NCI-H526 (cell line): ENCODE results near the gene TRAPPC8.
A peak's percentile ranks its signal among the peaks of the same experiment; 100 is the strongest.
"Not testable (repeated sequence)": the region's sequence is repeated elsewhere in the genome, so short reads cannot be mapped to it uniquely, and the experiment has no call there.

Source experiments
- DNase-seq, 2 experiments: peaks; one replicate each; lab custom pipeline; 2025; lab: John Stamatoyannopoulos, UW

TRAPPC8 gene

DNA sequence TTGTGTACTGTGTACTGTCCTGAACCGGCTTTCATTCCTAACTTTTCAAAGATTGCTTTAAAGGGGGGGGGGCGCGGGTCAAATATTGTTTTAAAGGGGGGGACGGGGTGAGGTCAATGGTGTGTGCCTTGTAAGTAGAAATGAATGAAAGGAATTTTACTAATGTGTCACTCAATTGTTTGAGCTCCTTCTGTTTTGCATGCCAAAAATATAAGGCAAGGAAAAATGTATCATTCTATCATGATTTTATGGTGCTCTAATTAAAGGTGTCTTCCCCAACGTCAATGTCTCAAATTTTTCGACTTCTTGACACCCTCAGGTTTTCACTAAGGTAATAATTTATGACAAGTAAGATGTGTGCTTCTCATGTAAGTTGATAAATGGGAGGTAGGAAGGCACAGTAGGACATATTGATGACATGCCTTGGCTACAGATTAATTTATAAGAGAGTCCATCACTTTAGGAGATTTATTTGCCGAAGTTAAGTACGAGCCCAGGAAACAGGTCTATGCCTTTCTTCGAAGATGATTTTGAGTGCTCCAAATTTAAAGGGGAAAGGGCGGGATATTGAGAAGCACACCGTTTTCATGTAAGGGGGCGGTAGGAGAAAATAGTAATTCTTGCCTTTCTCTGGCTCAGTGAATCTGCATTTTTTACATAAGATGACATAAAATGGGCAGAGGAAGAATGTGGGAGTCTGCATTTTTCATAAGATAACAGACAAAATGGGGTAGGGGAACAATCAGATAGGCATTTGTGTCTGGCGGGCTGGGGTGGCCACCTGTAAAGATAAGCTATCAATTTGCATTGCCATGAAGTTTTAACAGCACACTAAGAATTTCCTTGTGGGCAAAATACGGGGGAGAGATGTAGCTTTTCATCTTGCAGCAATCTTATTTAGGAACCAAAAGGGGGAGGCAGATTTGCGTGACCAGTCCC, 1.2 kb upstream of the TRAPPC8 start:
- DNase-seq: peak in 1 of 2 experiments; percentile 4

DNA sequence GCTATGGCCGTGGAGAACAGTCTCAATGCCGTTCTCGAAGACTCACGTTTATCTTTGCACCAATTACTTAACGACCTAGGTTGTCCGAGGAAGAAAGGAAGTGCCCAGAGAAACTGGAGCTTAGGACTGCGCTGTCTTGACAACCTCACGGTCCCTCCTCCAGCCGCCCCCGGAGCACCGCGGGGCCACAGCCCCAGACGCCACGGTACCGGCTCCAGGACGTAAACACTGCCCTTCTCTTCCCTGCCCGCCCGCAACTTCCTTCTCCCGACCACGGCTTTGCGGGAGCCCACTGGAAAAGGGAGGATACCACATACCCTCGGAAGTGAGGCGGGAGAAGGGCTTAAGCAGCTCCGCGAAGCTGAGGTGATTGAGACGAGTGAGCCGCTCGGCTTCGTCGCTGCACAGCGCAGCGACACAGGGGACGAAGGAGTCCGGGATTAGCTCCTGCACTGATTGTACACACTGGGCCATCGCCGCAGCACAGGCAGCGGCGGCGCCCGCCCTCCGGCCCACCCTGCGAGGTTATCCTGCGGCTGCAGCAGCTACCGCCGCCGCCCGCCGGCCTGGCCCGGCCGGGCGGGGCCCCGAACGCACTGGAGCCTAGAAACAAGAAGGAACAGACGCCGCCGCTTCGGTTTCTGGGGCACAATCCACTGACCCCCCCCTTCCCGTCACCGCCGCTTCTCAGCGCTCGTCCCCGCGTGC, 483 bp downstream of the TRAPPC8 start:
- peak in 1 of 2 experiments; percentile 49 for DNase-seq

DNA sequence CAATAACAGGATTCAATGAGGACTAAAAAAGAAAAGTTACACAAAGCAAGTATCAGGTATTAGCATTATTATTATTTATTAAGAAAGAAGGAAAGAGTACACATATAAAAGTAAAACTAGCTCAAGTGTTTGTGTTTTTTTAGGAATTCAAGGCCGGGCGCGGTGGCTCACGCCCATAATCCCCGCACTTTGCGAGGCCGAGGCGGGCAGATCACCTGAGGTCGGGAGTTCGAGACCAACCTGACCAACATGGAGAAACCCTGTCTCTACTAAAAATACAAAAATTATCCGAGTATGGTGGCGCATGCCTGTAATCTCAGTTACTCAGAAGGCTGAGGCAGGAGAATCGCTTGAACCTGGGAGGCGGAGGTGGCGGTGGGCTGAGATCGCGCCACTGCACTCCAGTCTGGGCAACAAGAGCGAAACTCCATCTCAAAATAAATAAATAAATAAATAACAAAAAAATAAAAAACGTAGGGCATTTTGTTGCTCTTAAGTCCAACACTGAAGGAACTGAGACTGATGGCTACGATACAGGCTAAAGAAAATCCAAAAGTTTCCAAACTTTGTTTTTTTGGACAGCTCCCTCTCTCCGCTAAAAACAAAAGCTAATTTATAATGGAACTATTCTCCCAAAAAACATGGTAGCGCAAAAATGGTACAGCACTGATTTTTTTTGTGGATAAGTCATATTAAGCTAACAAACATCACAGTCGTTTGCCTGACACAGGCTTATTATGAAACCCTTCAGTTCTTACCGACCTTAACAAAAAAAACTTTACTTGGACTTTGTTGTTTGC, 1.7 kb downstream of the TRAPPC8 start:
- no peak for DNase-seq

- not testable (repeated sequence) for DNase-seq
These were observed 8.2 kb downstream of the TRAPPC8 start for GRCh38 chr18:31934773-31935172.

DNA sequence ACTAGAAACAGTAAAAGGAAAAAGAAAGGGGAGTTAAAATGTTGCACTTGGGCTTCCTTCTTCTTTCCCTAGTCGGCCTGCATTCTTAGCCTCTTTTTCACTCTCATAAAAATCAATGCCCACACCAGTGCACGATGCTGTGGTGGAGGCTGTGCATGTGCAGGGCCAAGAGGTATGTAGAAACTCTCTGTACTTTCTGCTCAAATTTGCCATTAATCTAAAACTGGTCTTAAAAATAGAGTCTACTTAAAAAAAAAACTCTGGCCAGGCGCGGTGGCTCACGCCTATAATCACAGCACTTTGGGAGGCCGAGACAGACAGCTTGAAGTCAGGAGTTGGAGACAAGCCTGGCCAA, 11.1 kb downstream of the TRAPPC8 start:
- DNase-seq: no peak

DNA sequence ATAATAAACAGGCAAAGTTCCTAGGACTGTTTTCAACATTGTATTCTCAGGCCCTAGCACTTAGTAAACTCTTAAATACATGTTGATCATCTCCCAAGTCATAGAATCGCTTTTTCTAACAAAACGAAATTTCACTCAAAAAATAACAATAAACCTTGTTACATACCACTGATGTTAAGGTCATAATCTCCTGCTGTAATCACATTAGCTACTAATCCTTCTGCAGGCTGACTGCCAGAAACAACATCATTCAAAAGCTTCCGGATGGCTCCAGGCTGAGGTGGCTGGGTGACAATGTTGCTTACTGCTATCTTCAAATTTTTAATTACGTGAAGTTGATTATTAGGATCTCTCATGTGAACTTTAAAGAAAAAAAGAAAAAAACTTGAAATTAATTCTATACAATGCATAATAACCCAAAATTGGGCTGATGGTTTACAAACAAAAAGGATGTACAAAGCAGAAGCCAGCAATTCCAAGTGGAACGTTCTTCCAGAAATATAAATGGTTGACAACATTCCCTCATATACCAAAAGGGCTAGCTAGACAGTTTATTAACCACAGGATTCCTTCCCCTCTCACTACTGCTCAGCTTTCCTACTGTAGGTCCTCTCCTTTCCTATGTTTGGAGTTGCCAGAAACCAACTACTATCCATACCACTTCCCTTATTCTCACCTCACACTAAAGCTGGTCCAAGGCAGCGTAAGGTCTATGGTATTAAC, 11.6 kb downstream of the TRAPPC8 start:
- DNase-seq: no peak

GRCh38 chr18:31929273-31929672, 13.7 kb downstream of the TRAPPC8 start:
- DNase-seq: no peak

GRCh38 chr18:31926988-31927387, 15.9 kb downstream of the TRAPPC8 start:
- not testable (repeated sequence) for DNase-seq

GRCh38 chr18:31920277-31920676, 22.7 kb downstream of the TRAPPC8 start:
- no peak for DNase-seq

DNA sequence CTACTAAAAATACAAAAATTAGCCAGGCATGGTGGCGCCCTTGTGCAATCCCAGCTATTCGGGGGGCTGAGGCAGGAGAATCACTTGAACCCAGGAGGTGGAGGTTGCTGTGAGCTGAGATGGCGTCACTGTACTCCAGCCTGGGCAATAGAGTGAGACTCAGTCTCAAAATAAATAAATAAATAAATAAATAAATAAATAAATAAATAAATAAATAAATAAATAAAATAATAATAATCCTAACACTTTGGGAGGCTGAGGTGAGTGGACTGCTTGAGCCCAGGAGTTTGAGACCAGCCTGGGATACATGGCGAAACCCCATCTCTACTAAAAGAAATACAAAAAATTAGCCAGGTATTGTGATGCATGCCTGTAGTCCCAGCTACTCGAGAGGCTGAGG, 23.6 kb downstream of the TRAPPC8 start:
- DNase-seq: not testable (repeated sequence)

DNA sequence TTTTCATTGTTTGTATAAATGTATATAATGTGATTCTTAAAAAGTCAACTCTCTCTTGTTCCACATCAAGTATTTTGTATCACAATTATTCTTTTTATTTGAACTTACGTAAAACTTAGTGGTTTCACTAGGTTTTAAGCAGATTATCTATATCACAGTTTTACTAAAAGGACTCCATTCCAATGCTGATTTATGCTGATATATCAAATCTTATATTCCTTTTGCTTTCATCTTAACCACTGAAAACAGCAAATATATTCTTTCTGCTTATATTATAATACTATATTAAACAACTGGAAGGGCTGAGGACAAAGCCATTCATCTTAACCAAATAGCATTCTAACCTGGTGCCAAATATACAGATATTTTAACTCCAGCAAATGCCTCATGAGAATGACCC, 24.2 kb downstream of the TRAPPC8 start:
- DNase-seq: no peak

GRCh38 chr18:31901063-31901462, 41.9 kb downstream of the TRAPPC8 start:
- DNase-seq: no peak

DNA sequence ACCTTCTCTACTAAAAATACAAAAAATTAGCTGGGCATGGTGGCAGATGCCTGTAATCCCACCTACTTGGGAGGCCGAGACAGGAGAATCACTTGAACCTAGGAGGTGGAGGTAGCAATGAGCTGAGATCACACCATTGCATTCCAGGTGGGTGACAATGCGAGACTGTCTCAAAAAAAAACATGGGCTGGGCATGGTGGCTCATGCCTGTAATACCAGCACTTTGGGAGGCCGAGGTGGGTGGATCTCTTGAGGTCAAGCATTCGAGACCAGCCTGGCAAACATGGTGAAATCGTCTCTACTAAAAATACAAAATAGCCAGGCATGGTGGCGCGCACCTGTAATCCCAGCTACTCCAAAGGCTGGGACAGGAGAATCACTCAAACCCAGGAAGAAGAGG, 43.2 kb downstream of the TRAPPC8 start:
- not testable (repeated sequence) for DNase-seq

- no peak for DNase-seq
These were observed 50.0 kb downstream of the TRAPPC8 start for GRCh38 chr18:31892936-31893335.

DNA sequence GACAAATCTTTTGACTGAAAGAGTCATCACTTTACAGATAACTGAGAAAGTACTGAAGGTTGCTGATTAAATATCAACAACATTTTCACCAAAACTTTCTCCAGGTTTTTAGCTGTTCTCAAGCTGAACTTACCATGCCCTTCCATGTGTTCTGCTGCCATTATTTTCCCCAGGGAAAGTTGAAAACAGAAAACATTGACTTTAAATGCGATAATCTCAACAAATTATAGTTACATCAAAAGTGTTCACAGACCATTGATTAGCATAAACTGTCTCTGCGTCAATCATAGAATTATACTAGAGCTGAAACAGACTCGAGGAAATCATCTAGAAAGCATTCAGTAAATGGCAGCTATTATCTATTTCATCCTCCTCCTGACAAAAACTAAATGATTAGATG, 51.4 kb downstream of the TRAPPC8 start:
- no peak for DNase-seq

- no peak for DNase-seq
These were observed 58.9 kb downstream of the TRAPPC8 start for GRCh38 chr18:31884020-31884419.

DNA sequence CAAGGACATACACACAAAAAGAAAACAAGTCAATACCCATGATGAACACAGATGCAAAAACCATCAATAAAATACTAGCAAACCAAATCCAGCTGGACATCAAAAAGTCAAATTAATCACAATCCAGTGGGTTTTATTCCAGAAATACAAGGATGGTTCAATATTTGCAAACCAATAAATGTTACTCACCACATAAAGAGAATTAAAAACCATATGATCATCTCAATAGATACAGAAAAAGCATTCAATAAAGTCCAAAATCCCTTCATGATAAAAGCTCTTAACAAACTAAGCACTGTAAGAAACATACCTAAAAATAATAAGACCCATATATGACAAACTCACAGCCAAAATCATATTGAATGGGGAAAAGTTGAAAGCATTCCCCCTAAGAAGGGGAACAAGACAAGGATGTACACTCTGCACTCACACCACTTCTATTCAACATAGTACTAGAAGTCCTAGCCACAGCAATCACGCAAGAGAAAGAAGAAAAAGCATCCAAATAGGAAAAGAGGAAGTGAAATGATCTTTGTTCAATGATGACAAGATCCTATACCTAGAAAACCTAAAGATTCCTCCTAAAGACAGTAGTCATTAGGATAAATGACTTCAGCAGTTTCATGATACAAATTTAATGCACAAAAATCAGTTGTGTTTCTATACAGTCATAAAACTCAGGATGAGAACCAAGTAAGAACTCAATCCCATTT, 62.6 kb downstream of the TRAPPC8 start:
- no peak for DNase-seq

GRCh38 chr18:31878358-31878757, 64.6 kb downstream of the TRAPPC8 start:
- no peak for DNase-seq

GRCh38 chr18:31877900-31878299, 65.0 kb downstream of the TRAPPC8 start:
- DNase-seq: no peak

DNA sequence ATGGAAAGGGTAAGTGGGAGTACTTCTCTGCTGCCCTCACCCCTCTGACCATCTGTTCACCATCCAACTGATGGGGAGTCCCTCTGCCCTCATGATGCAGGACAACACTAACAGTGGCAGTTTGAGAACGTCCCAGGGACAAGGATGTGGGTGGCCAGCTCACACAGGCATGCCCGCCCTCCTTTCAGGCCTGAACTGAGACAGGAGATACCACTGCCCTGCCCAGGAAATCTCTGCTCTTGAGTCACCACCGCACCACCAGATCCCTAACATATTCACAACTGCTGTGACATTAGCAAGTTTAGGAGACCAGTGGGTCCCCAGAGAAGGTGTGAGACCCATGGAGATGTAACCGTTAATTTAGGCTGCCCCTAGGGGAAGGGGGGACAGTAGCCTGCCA, 66.2 kb downstream of the TRAPPC8 start:
- DNase-seq: no peak

DNA sequence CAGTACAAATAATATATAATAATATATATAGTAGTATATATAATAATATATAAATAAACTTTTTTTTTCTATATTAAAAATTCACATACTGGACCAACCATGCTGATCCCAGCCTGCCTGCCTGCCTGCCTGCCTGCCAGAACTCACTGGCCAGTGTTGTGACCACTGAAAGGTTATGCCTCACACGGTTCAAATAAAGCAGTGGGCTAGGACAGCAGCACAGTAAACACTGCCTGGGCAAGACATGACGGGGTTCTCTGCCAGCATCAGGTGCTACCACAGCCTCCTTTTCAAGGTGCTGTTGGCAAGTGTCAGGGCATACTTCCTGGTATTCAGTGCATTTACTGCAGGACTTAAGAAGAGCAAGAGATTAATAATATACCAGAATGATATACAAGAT, 67.6 kb downstream of the TRAPPC8 start:
- DNase-seq: no peak
